ENCODE measurements around the gene LRRC32.
"Not testable (repeated sequence)": the region's sequence is repeated elsewhere in the genome, so short reads cannot be mapped to it uniquely, and the experiment has no call there.

The LRRC32 gene

GRCh38 chr11:76610871-76611475 lies 59.6 kb downstream of the LRRC32 start:
- no peak for DNase-seq (ENCODE audit: low read depth)

GRCh38 chr11:76610371-76610770 lies 60.2 kb downstream of the LRRC32 start:
- DNase-seq (ENCODE audit: low read depth): no peak

GRCh38 chr11:76609736-76610370 lies 60.7 kb downstream of the LRRC32 start:
- no peak for DNase-seq (ENCODE audit: low read depth)

- not testable (repeated sequence) for DNase-seq (ENCODE audit: low read depth)
Observed at GRCh38 chr11:76608879-76609460, 61.6 kb downstream of the LRRC32 start.

- not testable (repeated sequence) for DNase-seq (ENCODE audit: low read depth)
Observed at GRCh38 chr11:76608228-76608627, 62.3 kb downstream of the LRRC32 start.

Measured in activated T-cell treated with anti-CD3 and anti-CD28 coated beads for 48 hours (primary cell).